GM12873 (cell line): ENCODE results near the gene EFNB1.

Experiments
- TF ChIP-seq, protein P1 (sequence below): IDR thresholded peaks from 2 replicates; pipeline ENCODE4 v1.5.1; 2012; ENCODE audit warnings: low read depth, mild to moderate bottlenecking, moderate library complexity, low read length, control low read depth; ENCODE audit not compliant: insufficient read depth; ENCODE audit errors: missing control alignments

The EFNB1 gene

DNA sequence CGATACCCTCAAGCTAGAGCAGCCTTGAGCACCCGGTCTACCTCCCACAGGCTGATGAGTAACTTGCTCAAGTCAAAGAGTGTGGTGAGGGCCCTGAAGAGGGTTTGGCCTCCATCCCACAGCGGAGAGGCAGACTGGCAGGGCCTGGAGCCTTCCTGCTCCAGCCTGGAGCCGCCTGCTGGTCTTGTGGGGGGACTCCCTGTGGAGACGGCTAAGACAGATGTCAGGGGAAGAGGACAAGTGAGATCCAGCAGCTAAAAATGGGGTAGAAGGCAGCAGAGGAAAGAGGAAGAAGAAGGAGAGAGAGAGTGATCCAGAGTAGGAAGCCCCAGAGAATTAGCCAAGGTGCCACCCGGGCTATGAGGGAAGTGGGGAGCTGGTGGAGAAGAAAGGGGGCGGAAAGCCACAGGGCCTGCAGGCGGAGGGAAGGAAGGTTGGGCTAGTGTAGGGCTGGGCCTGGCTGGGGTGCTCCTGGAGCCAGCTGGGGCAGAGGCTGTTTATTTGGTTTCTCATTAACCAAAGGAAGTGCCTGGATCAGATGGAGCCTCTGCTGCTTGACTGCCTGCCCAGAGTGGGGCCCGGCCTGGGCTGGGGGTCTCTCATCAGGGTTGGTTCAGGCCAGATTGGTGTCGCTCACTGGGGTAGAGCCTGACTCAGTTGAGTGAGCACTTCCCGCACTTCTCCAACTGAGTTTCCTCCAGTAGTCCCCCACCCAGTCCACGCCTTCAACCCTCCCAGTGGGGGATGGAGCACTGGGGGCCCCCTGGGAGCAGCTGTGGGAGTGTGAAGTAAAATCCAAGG, 14.2 kb downstream of the EFNB1 start:
- TF ChIP-seq, protein P1, sequence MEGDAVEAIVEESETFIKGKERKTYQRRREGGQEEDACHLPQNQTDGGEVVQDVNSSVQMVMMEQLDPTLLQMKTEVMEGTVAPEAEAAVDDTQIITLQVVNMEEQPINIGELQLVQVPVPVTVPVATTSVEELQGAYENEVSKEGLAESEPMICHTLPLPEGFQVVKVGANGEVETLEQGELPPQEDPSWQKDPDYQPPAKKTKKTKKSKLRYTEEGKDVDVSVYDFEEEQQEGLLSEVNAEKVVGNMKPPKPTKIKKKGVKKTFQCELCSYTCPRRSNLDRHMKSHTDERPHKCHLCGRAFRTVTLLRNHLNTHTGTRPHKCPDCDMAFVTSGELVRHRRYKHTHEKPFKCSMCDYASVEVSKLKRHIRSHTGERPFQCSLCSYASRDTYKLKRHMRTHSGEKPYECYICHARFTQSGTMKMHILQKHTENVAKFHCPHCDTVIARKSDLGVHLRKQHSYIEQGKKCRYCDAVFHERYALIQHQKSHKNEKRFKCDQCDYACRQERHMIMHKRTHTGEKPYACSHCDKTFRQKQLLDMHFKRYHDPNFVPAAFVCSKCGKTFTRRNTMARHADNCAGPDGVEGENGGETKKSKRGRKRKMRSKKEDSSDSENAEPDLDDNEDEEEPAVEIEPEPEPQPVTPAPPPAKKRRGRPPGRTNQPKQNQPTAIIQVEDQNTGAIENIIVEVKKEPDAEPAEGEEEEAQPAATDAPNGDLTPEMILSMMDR = no peak

GRCh38 chrX:68843992-68844391, 15.2 kb downstream of the EFNB1 start:
- TF ChIP-seq, protein P1 = no peak

DNA sequence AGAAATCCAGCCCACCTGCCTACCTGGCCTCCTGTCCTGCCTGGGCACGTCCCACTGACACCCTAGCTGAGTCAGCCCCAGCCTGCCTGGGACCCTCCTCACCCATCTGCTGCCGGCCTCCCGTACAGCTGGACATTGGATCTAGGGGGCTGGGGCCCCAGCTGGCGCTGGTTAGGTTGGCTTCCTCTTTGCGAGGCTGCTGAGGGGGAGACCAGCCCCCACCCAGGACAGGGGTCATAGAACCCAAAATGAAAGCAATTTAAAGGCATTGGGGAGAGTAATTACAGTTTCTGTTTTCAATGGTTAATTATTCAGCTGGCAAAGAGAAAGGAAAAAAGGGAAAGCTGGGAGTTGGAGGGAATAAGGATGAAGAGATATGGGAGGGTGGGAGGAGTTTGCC, 15.8 kb downstream of the EFNB1 start:
- TF ChIP-seq, protein P1 = no peak

- TF ChIP-seq, protein P1 = no peak
These were observed 17.7 kb downstream of the EFNB1 start for GRCh38 chrX:68846536-68846935.

DNA sequence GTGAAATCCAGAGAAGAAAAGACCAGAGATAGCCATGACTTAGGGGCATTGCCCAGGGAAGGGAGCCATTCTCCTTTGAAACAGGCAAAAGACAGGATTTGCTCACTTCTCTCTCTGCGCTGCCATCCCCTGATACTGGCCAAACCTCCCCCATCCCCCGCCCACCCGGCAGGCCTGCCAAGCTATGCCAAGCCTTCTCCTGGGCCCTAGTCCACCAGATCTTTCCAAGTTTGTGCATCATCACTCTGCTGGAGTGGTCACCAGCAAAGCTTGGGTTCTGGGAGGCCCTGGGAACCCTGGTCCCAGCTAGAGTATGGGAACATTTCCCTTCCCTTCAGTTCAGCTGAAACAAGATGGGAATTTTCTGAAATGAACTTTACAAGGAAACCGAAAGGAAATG, 18.4 kb downstream of the EFNB1 start:
- TF ChIP-seq, protein P1 = no peak

- TF ChIP-seq, protein P1 = no peak
These were observed 19.5 kb downstream of the EFNB1 start for GRCh38 chrX:68848189-68848940.

DNA sequence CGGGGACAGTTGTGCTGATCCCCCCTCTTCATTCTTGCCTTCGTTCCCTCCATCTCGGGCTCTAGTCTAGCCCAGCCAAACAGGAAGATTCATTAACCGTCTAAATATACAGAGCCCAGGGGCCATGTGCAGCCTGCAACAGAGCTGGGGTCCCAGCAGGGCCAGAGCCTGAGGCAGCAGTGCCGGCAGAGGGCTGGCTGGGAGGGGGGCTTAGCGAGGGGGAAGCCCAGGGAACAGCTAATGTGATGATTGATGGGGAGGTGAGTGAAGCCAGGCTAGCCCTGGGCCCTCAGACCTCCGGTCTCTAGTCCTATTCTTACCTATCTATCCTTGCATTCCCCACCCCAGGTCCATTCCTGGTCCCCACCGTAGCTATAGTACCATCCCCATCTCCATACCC, 22.3 kb downstream of the EFNB1 start:
- TF ChIP-seq, protein P1 = no peak
